Tibial nerve (tissue), 4 donors: ENCODE data around the gene GRM1. TPM values are rescaled to one million over a fixed set of nuclear protein-coding genes. Genes with fewer than 3 reads are reported as not detected.

ENCODE experiments used
- DNase-seq, 2 donors: peaks; one replicate each; pipeline ENCODE4 v3.0.0-alpha.2; 2019; ENCODE audit warnings: low spot score in 2 of 2
- H3K27ac ChIP-seq, 4 donors: fragments of 200-600 bp; sonication (generic) in 3 of 4; one replicate each; pipeline ENCODE4 v1.5.1; 2017 to 2019; ENCODE audit warnings: mild to moderate bottlenecking in 1 of 4
- H3K27me3 ChIP-seq, 2 donors: fragments of 200-600 bp; sonication (generic) in 1 of 2; one replicate each; pipeline versions ENCODE4 v1.5.1 to v1.6.0; 2017 to 2019
- H3K36me3 ChIP-seq, 3 donors: fragments of 200-600 bp; sonication (generic); one replicate each; pipeline ENCODE4 v1.5.1; 2018 to 2019
- H3K4me1 ChIP-seq, 4 donors: fragments of 200-600 bp; sonication (generic) in 3 of 4; one replicate each; pipeline ENCODE4 v1.5.1; 2017 to 2019
- H3K4me3 ChIP-seq, 4 donors: fragments of 200-600 bp; sonication (generic) in 3 of 4; one replicate each; pipeline ENCODE4 v1.5.1; 2017 to 2019; ENCODE audit warnings: mild to moderate bottlenecking in 1 of 4, moderate library complexity in 1 of 4
- H3K9me3 ChIP-seq, 4 donors: fragments of 200-600 bp; sonication (generic) in 3 of 4; one replicate each; pipeline ENCODE4 v1.5.1; 2017 to 2019
- CTCF ChIP-seq, 5 experiments: fragments of 200-600 bp in 3 of 5; fragments of 450-650 bp in 2 of 5; sonication (generic) in 3 of 5; IDR thresholded peaks; one replicate each; pipeline ENCODE4 v1.5.1; 2016 to 2019; ENCODE audit warnings: antibody characterized with exemption in 5 of 5, mild to moderate bottlenecking in 3 of 5, moderate library complexity in 2 of 5
- EP300 ChIP-seq, 2 donors: sonication (generic); formaldehyde crosslinking; IDR thresholded peaks; one replicate each; pipeline ENCODE4 v1.6.1; 2017; ENCODE audit warnings: antibody characterized with exemption in 2 of 2, mild to moderate bottlenecking in 1 of 2
- POLR2A ChIP-seq, 2 donors: fragments of 450-650 bp; IDR thresholded peaks; one replicate each; pipeline ENCODE4 v1.6.1; 2017; ENCODE audit warnings: antibody characterized with exemption in 2 of 2, mild to moderate bottlenecking in 2 of 2, moderate library complexity in 2 of 2
- WGBS, 2 donors: methylation state at CpG; one replicate each; pipeline ENCODE4 v1.1.5; 2018; 5-methylcytosine and 5-hydroxymethylcytosine counted together
- total RNA-seq, 4 donors: library from RNA; depleted of rRNA; stranded (reverse); fragments of >200 nt; gene quantifications; one replicate each; pipeline ENCODE4 v1.1.0, GENCODE V29; 2016

GRM1 gene
- total RNA-seq, 4 donors from 2014 or later = 0.30 to 0.63 (median 0.44) TPM; not detected in 1

- Histone ChIP-seq H3K27me3 (no peaks in the 10 kb centered on the region), H3K36me3 (no peaks in the 10 kb centered on the region), H3K27ac (no peak overlapping the region), H3K4me3 (no peak overlapping the region), H3K9me3 (no peaks in the 10 kb centered on the region), H3K4me1 (no peaks in the 10 kb centered on the region)
- TF ChIP-seq POLR2A (IDR thresholded peaks at IDR 0.05) (no peak), CTCF (IDR thresholded peaks at IDR 0.05) (no peak), EP300 (IDR thresholded peaks at IDR 0.05) (no peak)
- no peak for DNase-seq
- WGBS, 2 donors = 96 to 97% methylated on average over 1 of the region's 1 CpG
Observed at GRCh38 chr6:146397638-146398037, 368.8 kb downstream of the GRM1 start.

- peaks cover 0 to 5% (median 0%) of the 10 kb centered on the region in 4 donors for H3K9me3 ChIP-seq
- H3K27ac ChIP-seq = no peak overlapping the region
- no peaks in the 10 kb centered on the region for H3K27me3 ChIP-seq
- no peak for TF ChIP-seq CTCF (IDR thresholded peaks at IDR 0.05)
- no peak for TF ChIP-seq EP300 (IDR thresholded peaks at IDR 0.05)
- TF ChIP-seq POLR2A (IDR thresholded peaks at IDR 0.05) = no peak
- no peak for DNase-seq
- H3K4me1 ChIP-seq = no peaks in the 10 kb centered on the region
- WGBS, 2 donors = 83 to 85% methylated on average over 3 of the region's 3 CpGs
- no peaks in the 10 kb centered on the region for H3K36me3 ChIP-seq
- no peak overlapping the region for H3K4me3 ChIP-seq
Observed at GRCh38 chr6:146402476-146402875, 373.6 kb downstream of the GRM1 start.

GRCh38 chr6:146408583-146408982 lies 379.7 kb downstream of the GRM1 start:
- Histone ChIP-seq H3K9me3 (peaks cover 0 to 5% (median 0%) of the 10 kb centered on the region in 4 donors), H3K4me3 (no peak overlapping the region), H3K27me3 (no peaks in the 10 kb centered on the region), H3K4me1 (no peaks in the 10 kb centered on the region), H3K27ac (no peak overlapping the region), H3K36me3 (no peaks in the 10 kb centered on the region)
- no peak for TF ChIP-seq CTCF (IDR thresholded peaks at IDR 0.05)
- TF ChIP-seq POLR2A (IDR thresholded peaks at IDR 0.05) = no peak
- no peak for TF ChIP-seq EP300 (IDR thresholded peaks at IDR 0.05)
- WGBS, 2 donors = 74% methylated on average over 5 of the region's 5 CpGs
- DNase-seq = no peak

- no peaks in the 10 kb centered on the region for H3K4me1 ChIP-seq
- no peak overlapping the region for H3K4me3 ChIP-seq
- no peaks in the 10 kb centered on the region for H3K27me3 ChIP-seq
- H3K27ac ChIP-seq = no peak overlapping the region
- no peak for DNase-seq
- TF ChIP-seq EP300 (IDR thresholded peaks at IDR 0.05) = no peak
- TF ChIP-seq POLR2A (IDR thresholded peaks at IDR 0.05) = no peak
- no peak for TF ChIP-seq CTCF (IDR thresholded peaks at IDR 0.05)
- WGBS, 2 donors = 64 to 73% methylated on average over 2 of the region's 2 CpGs
- no peaks in the 10 kb centered on the region for H3K36me3 ChIP-seq
- H3K9me3 ChIP-seq = peaks cover 0 to 2% (median 0%) of the 10 kb centered on the region in 4 donors
Observed at GRCh38 chr6:146410851-146411595, 382.2 kb downstream of the GRM1 start.

GRCh38 chr6:146419576-146419975 lies 390.7 kb downstream of the GRM1 start:
- no peaks in the 10 kb centered on the region for H3K36me3 ChIP-seq
- H3K4me3 ChIP-seq = no peak overlapping the region
- TF ChIP-seq POLR2A (IDR thresholded peaks at IDR 0.05) = no peak
- TF ChIP-seq EP300 (IDR thresholded peaks at IDR 0.05) = no peak
- no peak for TF ChIP-seq CTCF (IDR thresholded peaks at IDR 0.05)
- DNase-seq = no peak
- H3K4me1 ChIP-seq = no peaks in the 10 kb centered on the region
- no peaks in the 10 kb centered on the region for H3K9me3 ChIP-seq
- H3K27me3 ChIP-seq = no peaks in the 10 kb centered on the region
- WGBS, 2 donors = 71 to 84% methylated on average over 5 of the region's 5 CpGs
- no peak overlapping the region for H3K27ac ChIP-seq
